IMR-90 (cell line): ENCODE measurements around the gene ZNF442. TPM values are rescaled to one million over a fixed set of nuclear protein-coding genes. Genes with fewer than 3 reads are reported as not detected.

Source experiments
- ATAC-seq: fragments of 200-7000 bp; cut with Tn5 transposase; 2 replicates; pipeline ENCODE4 v1.9.1; 2020; ENCODE audit warnings: low read depth, mild to moderate bottlenecking, moderate library complexity
- BruUV-seq: library from RNA; stranded (reverse); fragments of 400-500 nt; replicated peaks from 2 replicates; lab custom pipeline; 2021; lab: Mats Ljungman, UMichigan
- CTCF ChIA-PET: fragments of 300-600 bp; formaldehyde crosslinking; extraction: SDS; loops from one replicate; lab custom pipeline; 2021; ENCODE audit warnings: antibody characterized with exemption; lab: Yijun Ruan, JAX
- POLR2A ChIA-PET: fragments of 300-600 bp; sonication (Branson Sonifier 250); formaldehyde crosslinking; loops from one replicate; lab custom pipeline; 2022; ENCODE audit warnings: antibody characterized with exemption; ENCODE audit not compliant: unreplicated experiment; lab: Charles Lee
- DNase-seq: peaks from one replicate; pipeline ENCODE4 v3.0.0; 2013
- H2AFZ ChIP-seq: replicated peaks from 2 replicates; pipeline ENCODE3; 2013; ENCODE audit warnings: low read length, mild to moderate bottlenecking; ENCODE audit not compliant: poor library complexity
- H2AK5ac ChIP-seq: 2 replicates; pipeline ENCODE4 v1.6.1; 2013; ENCODE audit warnings: low read depth, low read length, inconsistent platforms
- H2AK9ac ChIP-seq: replicated peaks from 2 replicates; pipeline ENCODE3; 2013; ENCODE audit warnings: mild to moderate bottlenecking, low read depth, low read length, moderate library complexity; ENCODE audit not compliant: poor library complexity
- H2BK120ac ChIP-seq: 2 replicates; pipeline ENCODE4 v1.6.1; 2013; ENCODE audit warnings: low read depth, low read length, inconsistent platforms
- H2BK15ac ChIP-seq: 3 replicates; pipeline ENCODE4 v1.6.1; 2013; ENCODE audit warnings: low read depth, low read length, inconsistent platforms
- H2BK20ac ChIP-seq: 2 replicates; pipeline ENCODE4 v1.6.1; 2013; ENCODE audit warnings: low read depth, mild to moderate bottlenecking, inconsistent platforms, low read length, moderate library complexity
- H2BK5ac ChIP-seq: 2 replicates; pipeline ENCODE4 v1.6.1; 2013; ENCODE audit warnings: mild to moderate bottlenecking, low read depth, low read length, inconsistent platforms; ENCODE audit not compliant: poor library complexity, severe bottlenecking
- H3K14ac ChIP-seq: replicated peaks from 2 replicates; pipeline ENCODE4 v1.6.1; 2013; ENCODE audit warnings: low read depth, low read length, inconsistent platforms
- H3K18ac ChIP-seq: 2 replicates; pipeline ENCODE4 v1.6.1; 2013; ENCODE audit warnings: low read depth, low read length, control low read depth
- H3K23ac ChIP-seq: 2 replicates; pipeline ENCODE4 v1.6.1; 2013; ENCODE audit warnings: low read depth, low read length, inconsistent platforms
- H3K27ac ChIP-seq: 2 replicates; pipeline ENCODE4 v1.5.1; 2013; ENCODE audit warnings: mild to moderate bottlenecking, control low read depth, low read length; ENCODE audit not compliant: insufficient read depth
- H3K27me3 ChIP-seq: 2 replicates; pipeline ENCODE4 v1.6.1; 2013; ENCODE audit warnings: low read length; ENCODE audit not compliant: control insufficient read depth, insufficient read depth
- H3K36me3 ChIP-seq: 2 replicates; pipeline ENCODE4 v1.6.1; 2013; ENCODE audit warnings: low read length, mixed read lengths; ENCODE audit not compliant: control insufficient read depth, insufficient read depth
- H3K4ac ChIP-seq: 2 replicates; pipeline ENCODE4 v1.6.1; 2013; ENCODE audit warnings: low read depth, low read length, inconsistent platforms
- H3K4me1 ChIP-seq: 2 replicates; pipeline ENCODE4 v1.6.1; 2013; ENCODE audit warnings: low read length, mixed read lengths; ENCODE audit not compliant: control insufficient read depth, insufficient read depth
- H3K4me2 ChIP-seq: 2 replicates; pipeline ENCODE4 v1.6.1; 2013; ENCODE audit warnings: low read depth, mild to moderate bottlenecking, control low read depth, low read length, moderate library complexity
- H3K4me3 ChIP-seq: 2 replicates; pipeline ENCODE4 v1.5.1; 2013; ENCODE audit warnings: low read depth, mild to moderate bottlenecking, control low read depth, low read length, moderate library complexity; ENCODE audit not compliant: insufficient read depth
- H3K56ac ChIP-seq: 2 replicates; pipeline ENCODE4 v1.6.1; 2013; ENCODE audit warnings: low read length, inconsistent platforms; ENCODE audit not compliant: insufficient read depth; ENCODE audit errors: extremely low read depth
- H3K79me1 ChIP-seq, 2 experiments: 2 replicates each; pipeline ENCODE4 v1.6.1; 2013; ENCODE audit warnings: low read length in 2 of 2, inconsistent platforms in 1 of 2, low read depth in 1 of 2
- H3K9ac ChIP-seq: 2 replicates; pipeline ENCODE4 v1.6.1; 2013; ENCODE audit warnings: low read depth, low read length, control low read depth
- H3K9me1 ChIP-seq: 2 replicates; pipeline ENCODE4 v1.6.1; 2013; ENCODE audit warnings: low read length, inconsistent platforms; ENCODE audit not compliant: insufficient read depth
- H3K9me3 ChIP-seq: 2 replicates; pipeline ENCODE4 v1.6.1; 2013; ENCODE audit warnings: low read length; ENCODE audit not compliant: control insufficient read depth, insufficient read depth
- H4K20me1 ChIP-seq: 2 replicates; pipeline ENCODE4 v1.6.1; 2013; ENCODE audit warnings: low read length, inconsistent platforms; ENCODE audit not compliant: insufficient read depth
- H4K5ac ChIP-seq: 2 replicates; pipeline ENCODE4 v1.6.1; 2013; ENCODE audit warnings: mild to moderate bottlenecking, low read depth, low read length, control low read depth
- H4K8ac ChIP-seq, 2 experiments: 2 replicates each; pipeline ENCODE4 v1.6.1; 2013; ENCODE audit warnings: low read depth in 2 of 2, low read length in 2 of 2, control low read depth in 1 of 2, inconsistent platforms in 1 of 2
- H4K91ac ChIP-seq: 2 replicates; pipeline ENCODE4 v1.6.1; 2013; ENCODE audit warnings: low read depth, low read length, inconsistent platforms; ENCODE audit not compliant: insufficient read depth
- MAFK ChIP-seq: IDR thresholded peaks from 2 replicates; pipeline ENCODE4 v1.6.1; 2012; ENCODE audit warnings: low read depth, low read length, improper control_type of control experiment
- USF2 ChIP-seq: fragments of 150-350 bp; IDR thresholded peaks from 2 replicates; pipeline ENCODE4 v1.6.1; 2017; ENCODE audit warnings: mild to moderate bottlenecking, antibody characterized with exemption, low read length, low read depth
- WGBS, 2 experiments: methylation state at CpG; one replicate each; pipeline versions ENCODE4 v1.1.5 to v1.1.7; 2013; ENCODE audit warnings: missing lambda C conversion rate in 2 of 2; ENCODE audit not compliant: insufficient read length in 1 of 2; ENCODE audit errors: extremely low coverage in 2 of 2; 5-methylcytosine and 5-hydroxymethylcytosine counted together
- dilution Hi-C: fragments of 300-500 bp; cut with HindIII; formaldehyde crosslinking; loops from one replicate; pipeline ENCODE4 v1.14.3; 2018; ENCODE audit warnings: low sequenced_read_pairs; ENCODE audit not compliant: unreplicated experiment
- in situ Hi-C: fragments of 300-500 bp; cut with MboI; formaldehyde crosslinking; loops from 3 replicates; pipeline ENCODE4 v1.14.3; 2019; ENCODE audit warnings: low sequenced_read_pairs, inconsistent platforms, mixed read lengths
- intact Hi-C: fragments of 100-400 bp; cut with micrococcal nuclease; formaldehyde crosslinking; loops from 2 replicates; pipeline ENCODE4 v1.10.0; 2022
- polyA plus RNA-seq, 3 experiments: library from polyadenylated mRNA; depleted of rRNA; stranded (reverse); fragments of >200 nt; gene quantifications; 2 replicates each; pipeline ENCODE4 v1.2.3, GENCODE V29; 2012; ENCODE audit warnings: low replicate concordance in 1 of 3
- total RNA-seq: library from RNA; depleted of rRNA; stranded (reverse); fragments of >200 nt; gene quantifications from 2 replicates; pipeline ENCODE4 v1.2.3, GENCODE V29; 2012
- TF ChIP-seq, protein P1 (sequence below): conservative IDR thresholded peaks from 2 replicates; pipeline ENCODE4 v1.5.1; 2012; ENCODE audit warnings: mild to moderate bottlenecking, low read depth, low read length, improper control_type of control experiment
- TF ChIP-seq, protein P2 (sequence below): fragments of 150-350 bp; IDR thresholded peaks from 2 replicates; pipeline ENCODE4 v1.6.1; 2016; ENCODE audit warnings: low read depth, mild to moderate bottlenecking, low read length, moderate library complexity, borderline replicate concordance

The ZNF442 gene
- total and polyA plus RNA-seq, 2 of the 4 experiments (the other 2 are of a cell fraction): 0.58 to 3.6 TPM

DNA sequence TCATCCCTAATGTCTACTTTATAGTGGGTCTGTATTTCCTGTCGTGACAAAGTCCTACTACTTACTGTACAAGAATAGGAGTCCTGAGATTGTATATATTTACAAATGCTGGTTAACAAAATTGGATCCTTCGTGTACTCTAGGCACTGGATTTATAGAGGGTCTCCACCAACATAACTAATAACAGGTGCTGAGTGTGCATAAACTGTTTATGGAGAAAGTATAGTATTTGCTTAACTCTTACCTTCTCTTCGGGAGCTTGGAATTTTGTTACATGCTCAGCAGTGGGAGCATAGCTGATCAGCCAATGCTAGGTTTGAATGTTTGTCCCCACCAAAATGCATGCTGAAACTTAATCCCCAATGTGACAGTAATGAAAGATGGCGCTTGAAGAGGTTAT lies 12.1 kb downstream of the ZNF442 start:
- Histone ChIP-seq H2AK5ac (no peak overlapping the region), H4K8ac (no peak overlapping the region), H2AK9ac (no peak overlapping the region), H3K36me3 (peaks cover 19% of the 10 kb centered on the region), H2AFZ (no peak overlapping the region), H2BK5ac (no peak overlapping the region), H4K20me1 (no peaks in the 10 kb centered on the region), H4K91ac (no peak overlapping the region), H3K4ac (no peak overlapping the region), H3K9me3 (peaks cover 50% of the 10 kb centered on the region), H3K4me2 (no peak overlapping the region), H3K9ac (no peak overlapping the region), H3K4me1 (no peaks in the 10 kb centered on the region), H3K27ac (no peak overlapping the region), H3K79me1 (no peaks in the 10 kb centered on the region), H2BK120ac (no peak overlapping the region), H3K56ac (no peak overlapping the region), H4K5ac (no peak overlapping the region), H2BK15ac (no peak overlapping the region), H3K27me3 (no peaks in the 10 kb centered on the region), H3K23ac (no peak overlapping the region), H3K14ac (no peak overlapping the region), H3K4me3 (no peak overlapping the region), H2BK20ac (no peak overlapping the region), H3K18ac (no peak overlapping the region), H3K9me1 (no peaks in the 10 kb centered on the region)
- WGBS, 2 experiments: no CpG with 5 or more reads among the region's 4 CpGs
- ATAC-seq: no peak
- dilution Hi-C loops (no loop called here), intact Hi-C loops (no loop called here), in situ Hi-C loops (no loop called here)
- ChIA-PET POLR2A (no interaction called here), CTCF (interaction anchor here (0.5 to 1.3 kb wide), 2 partner anchors 12 to 471 kb away, joined by 3 to 10 read pairs; partner anchors contain the start of gene ZNF442)
- TF ChIP-seq MAFK (peak; percentile 36; the same call in 1 of the 2 replicates), USF2 (no peak)
- TF ChIP-seq, protein P1, sequence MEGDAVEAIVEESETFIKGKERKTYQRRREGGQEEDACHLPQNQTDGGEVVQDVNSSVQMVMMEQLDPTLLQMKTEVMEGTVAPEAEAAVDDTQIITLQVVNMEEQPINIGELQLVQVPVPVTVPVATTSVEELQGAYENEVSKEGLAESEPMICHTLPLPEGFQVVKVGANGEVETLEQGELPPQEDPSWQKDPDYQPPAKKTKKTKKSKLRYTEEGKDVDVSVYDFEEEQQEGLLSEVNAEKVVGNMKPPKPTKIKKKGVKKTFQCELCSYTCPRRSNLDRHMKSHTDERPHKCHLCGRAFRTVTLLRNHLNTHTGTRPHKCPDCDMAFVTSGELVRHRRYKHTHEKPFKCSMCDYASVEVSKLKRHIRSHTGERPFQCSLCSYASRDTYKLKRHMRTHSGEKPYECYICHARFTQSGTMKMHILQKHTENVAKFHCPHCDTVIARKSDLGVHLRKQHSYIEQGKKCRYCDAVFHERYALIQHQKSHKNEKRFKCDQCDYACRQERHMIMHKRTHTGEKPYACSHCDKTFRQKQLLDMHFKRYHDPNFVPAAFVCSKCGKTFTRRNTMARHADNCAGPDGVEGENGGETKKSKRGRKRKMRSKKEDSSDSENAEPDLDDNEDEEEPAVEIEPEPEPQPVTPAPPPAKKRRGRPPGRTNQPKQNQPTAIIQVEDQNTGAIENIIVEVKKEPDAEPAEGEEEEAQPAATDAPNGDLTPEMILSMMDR: no peak
- TF ChIP-seq, protein P2, sequence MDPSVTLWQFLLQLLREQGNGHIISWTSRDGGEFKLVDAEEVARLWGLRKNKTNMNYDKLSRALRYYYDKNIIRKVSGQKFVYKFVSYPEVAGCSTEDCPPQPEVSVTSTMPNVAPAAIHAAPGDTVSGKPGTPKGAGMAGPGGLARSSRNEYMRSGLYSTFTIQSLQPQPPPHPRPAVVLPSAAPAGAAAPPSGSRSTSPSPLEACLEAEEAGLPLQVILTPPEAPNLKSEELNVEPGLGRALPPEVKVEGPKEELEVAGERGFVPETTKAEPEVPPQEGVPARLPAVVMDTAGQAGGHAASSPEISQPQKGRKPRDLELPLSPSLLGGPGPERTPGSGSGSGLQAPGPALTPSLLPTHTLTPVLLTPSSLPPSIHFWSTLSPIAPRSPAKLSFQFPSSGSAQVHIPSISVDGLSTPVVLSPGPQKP: no peak
- DNase-seq: no peak
- BruUV-seq: no TSS peak
